ENCODE results near the gene MBTD1.
"Not testable (repeated sequence)": the region's sequence is repeated elsewhere in the genome, so short reads cannot be mapped to it uniquely, and the experiment has no call there.

MBTD1 gene

DNA sequence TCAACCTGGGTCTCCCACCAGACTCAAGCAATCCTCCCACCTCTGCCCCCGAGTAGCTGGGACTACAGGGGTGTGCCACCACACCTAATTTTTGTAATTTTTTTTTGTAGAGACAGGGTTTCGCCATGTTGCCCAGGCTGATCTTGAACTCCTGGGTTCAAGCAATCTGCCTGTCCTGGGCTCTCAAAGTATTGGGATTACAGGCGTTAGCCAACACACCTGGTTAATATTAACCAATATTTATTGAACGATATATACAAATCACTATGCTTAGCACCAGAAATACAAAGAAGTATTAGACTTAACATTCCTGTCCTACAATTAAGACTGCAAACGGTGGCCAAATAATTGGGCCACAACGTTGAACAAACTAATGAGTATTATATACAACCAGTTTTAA, 4.2 kb downstream of the MBTD1 start:
- DNase-seq (ENCODE audit: low spot score) = no peak

DNA sequence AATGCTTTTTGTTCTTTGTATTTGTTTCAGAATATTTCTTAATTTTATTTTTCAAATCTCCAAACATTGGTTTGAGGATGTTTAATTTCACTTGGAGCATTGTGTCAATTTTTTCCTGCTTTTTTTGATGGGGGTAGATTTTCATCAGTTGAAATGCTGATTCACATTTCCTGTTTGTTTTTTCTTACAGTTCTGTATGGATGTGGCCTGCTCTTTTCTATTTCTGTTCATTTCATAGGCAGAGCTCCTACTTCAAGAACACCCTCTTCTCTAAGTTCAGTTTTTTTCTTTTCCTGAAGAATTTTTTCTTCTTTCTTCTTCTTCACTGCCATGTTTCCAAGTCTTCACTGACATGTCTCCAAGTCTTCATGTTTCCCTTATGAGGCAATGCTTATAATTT, 8.8 kb downstream of the MBTD1 start:
- peak; percentile 21 for DNase-seq (ENCODE audit: low spot score)

- no peak for DNase-seq (ENCODE audit: low spot score)
Observed at GRCh38 chr17:51250314-51250840, 9.5 kb downstream of the MBTD1 start.

DNA sequence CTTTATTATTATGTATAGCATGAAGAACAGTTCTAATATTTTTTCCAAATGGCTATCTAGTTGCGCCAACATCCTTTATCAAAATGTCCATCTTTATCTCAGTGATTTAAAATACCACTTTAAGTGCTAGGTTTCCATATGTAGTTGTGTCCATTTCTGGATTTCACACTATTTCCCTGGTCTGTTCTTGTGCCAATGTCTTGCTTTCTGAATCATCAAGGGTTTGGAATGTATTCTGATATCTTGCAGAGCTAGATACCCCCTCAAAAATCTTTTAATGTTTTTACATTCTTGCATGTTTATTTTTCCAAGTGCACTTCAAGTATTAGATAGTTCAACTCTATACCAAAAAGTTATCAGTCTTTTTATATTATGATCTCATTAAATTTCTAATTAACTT, 14.3 kb downstream of the MBTD1 start:
- DNase-seq (ENCODE audit: low spot score) = no peak

GRCh38 chr17:51244041-51244440, 15.8 kb downstream of the MBTD1 start:
- no peak for DNase-seq (ENCODE audit: low spot score)

DNA sequence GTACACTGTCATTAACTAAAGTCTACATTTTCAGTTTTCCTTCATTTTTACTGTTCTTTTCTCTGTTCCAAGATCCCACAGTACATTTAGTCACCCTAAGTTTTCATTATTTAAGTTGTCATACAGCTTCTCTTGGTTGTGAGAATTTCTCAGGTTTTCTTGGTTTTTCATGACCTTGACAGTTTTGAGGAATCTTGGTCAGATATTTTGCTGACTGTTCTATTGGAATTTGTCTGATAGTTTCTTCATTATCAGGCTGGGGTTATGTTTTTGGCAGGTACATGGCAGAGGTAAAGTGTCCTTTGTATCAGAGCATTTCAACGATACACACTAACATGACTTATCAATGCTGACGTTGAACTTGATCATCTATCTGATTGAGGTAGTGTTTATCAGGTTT, 19.6 kb downstream of the MBTD1 start:
- no peak for DNase-seq (ENCODE audit: low spot score)

GRCh38 chr17:51238255-51238887, 21.5 kb downstream of the MBTD1 start:
- DNase-seq (ENCODE audit: low spot score) = no peak

GRCh38 chr17:51234162-51234561, 25.7 kb downstream of the MBTD1 start:
- no peak for DNase-seq (ENCODE audit: low spot score)

GRCh38 chr17:51231999-51232398, 27.9 kb downstream of the MBTD1 start:
- no peak for DNase-seq (ENCODE audit: low spot score)

DNA sequence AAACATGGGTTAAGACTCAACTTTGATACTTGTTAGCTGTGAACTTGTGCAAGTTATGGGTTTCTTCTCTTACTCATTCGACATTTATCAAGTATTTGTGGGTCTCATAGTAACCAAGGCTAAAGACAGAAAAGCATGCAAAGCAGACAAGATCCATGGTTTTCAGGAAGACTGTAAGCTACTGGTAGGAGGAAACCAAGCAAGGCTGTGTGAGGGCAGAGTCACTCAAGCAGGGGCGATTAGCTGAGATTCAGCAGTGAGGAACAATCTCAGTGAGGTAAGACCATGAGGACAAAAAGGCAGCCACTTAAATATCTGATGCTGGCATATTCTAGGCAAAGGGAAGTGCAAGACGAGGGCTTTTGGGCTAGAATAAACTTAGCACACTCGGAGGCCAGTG, 29.5 kb downstream of the MBTD1 start:
- no peak for DNase-seq (ENCODE audit: low spot score)

DNA sequence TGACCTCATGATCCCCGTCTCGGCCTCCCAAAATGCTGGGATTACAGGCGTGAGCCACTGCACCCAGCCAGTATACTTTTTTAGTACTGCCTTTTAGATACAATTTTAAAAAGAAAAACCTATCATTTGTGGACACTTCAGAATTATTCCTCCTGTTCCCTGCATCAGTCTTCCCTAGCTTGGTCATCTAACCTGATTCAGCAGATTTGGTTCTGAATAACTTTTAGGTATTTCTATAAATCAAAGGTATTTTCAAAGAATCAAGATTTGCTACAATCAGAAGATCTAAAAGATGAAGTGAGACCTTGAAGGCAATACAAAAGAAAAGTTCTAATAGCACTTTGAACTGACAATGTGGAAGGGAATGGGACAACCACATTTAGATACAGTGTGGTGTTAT, 30.0 kb downstream of the MBTD1 start:
- DNase-seq (ENCODE audit: low spot score) = no peak

DNA sequence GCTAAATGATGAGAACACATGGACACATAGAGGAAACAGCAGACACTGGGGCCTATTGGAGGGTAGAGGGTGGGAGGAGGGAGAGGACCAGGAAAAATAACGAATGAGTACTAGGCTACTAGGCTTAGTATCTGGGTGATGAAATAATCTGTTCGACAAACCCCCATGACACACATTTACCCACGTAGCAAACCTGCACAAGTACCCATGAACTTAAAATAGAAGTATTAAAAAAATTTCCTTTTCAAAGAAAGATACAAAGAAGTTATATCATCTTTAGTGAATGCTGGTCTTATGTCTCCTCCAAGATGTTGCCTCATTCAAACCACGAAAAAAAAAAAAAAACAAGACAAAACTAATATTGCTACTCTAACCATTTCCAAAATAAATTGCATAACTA, 31.7 kb downstream of the MBTD1 start:
- peak; percentile 69 for DNase-seq (ENCODE audit: low spot score)

DNA sequence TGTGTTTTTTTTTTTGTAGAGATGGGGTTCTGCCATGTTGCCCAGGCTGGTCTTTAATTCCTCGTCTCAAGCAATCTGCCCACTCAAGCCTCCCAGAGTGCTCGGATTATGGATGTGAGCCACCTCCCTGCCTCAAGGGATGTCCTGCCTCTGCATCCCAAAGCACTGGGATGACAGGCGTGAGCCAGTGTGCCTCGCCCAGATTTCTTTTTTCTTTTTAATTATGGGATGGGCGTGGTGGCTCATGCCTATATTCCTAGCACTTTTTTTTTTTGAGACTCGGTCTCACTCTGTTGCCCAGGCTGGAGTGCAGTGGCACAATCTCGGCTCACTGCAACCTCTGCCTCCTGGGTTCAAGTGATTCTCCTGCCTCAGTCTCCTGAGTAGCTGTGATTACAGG, 34.3 kb downstream of the MBTD1 start:
- not testable (repeated sequence) for DNase-seq (ENCODE audit: low spot score)

- DNase-seq (ENCODE audit: low spot score) = peak; percentile 13
Observed at GRCh38 chr17:51224402-51225262, 35.2 kb downstream of the MBTD1 start.

- DNase-seq (ENCODE audit: low spot score) = no peak
Observed at GRCh38 chr17:51221322-51221721, 38.5 kb downstream of the MBTD1 start.

- no peak for DNase-seq (ENCODE audit: low spot score)
Observed at GRCh38 chr17:51217946-51218345, 41.9 kb downstream of the MBTD1 start.

DNA sequence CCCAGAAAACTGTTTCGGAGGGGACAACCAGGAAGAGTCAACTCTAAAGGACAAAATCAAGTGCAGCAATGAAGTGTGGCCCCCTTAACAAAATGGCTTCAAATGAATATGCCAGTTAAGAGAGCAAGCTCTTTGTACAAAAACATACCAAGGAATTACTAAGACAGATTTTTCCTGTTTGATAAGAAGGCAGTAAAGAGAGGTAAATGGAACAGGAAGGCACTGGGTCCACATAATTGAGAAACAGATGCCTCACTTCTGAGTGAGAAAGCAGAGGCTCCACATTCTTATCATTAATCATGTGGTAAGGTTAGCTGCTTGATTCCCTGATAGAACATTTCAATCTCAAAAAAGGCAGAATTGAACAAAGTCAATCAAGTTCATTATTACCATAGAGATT, 44.9 kb downstream of the MBTD1 start:
- no peak for DNase-seq (ENCODE audit: low spot score)

- DNase-seq (ENCODE audit: low spot score) = no peak
Observed at GRCh38 chr17:51203838-51204237, 56.0 kb downstream of the MBTD1 start.

DNA sequence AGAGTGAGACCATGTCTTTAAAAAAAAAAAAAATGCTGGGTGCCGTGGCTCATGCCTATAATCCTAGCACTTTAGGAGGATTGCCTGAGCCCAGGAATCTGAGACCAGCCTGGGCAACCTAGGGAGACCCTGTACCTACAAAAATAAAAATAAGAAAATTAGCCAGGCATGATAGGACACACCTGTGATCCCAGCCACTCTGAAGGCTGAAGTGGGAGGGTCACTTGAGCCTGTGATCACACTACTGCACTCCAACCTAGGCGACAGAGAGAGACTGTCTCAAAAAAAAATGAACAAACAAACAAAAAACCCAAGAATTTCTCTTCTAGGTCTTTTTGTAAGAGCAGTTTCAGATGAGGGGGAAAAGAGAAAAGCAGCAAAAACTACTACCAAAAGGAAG, 59.0 kb downstream of the MBTD1 start:
- DNase-seq (ENCODE audit: low spot score) = no peak

GRCh38 chr17:51200295-51200694, 59.6 kb downstream of the MBTD1 start:
- no peak for DNase-seq (ENCODE audit: low spot score)

GRCh38 chr17:51197754-51198153, 62.1 kb downstream of the MBTD1 start:
- DNase-seq (ENCODE audit: low spot score) = no peak

DNA sequence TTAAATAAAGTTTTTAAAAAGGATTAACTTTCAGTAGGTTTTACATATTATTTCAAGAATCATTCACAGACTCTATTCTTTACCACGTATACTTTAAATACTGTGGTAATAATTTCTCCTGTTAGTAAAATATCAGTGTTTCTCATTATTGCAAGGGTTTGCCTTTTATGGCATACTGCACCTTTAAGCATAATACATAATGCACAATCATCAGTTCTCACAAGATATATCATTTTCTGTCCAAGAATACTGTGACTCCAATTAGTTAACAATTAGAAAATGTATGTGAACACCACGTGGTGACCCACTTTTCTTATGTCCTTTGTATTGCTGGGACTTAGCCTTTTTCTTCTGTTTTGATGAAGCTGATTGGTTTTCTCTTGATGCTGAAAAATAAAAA, 68.0 kb downstream of the MBTD1 start:
- no peak for DNase-seq (ENCODE audit: low spot score)

GRCh38 chr17:51189628-51190027, 70.2 kb downstream of the MBTD1 start:
- DNase-seq (ENCODE audit: low spot score) = no peak

DNA sequence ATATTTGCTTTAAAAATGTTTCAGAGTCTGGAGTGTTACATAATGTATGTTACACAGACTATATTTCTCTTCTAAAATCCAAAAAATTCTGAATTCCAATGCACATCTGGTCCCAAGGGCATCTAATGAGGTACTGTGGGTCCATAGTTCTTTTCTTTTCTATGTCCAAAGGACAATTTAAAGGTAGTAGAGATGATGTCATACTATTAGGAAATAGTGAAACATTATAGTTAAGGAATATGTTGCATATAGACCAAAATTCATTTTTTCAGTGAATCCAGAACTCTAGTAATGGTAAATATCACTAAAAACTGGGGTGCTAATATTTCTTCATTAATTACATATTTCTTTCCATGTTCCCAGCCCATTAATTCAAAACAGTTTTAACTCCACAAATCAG, 70.7 kb downstream of the MBTD1 start:
- DNase-seq (ENCODE audit: low spot score) = no peak

Measured in GM03348 (cell line).